ENCODE measurements around the gene ETV7.

Gene ETV7

GRCh38 chr6:36430351-36430750 lies 42.9 kb upstream of the ETV7 start:
- TF ChIP-seq TCF12 (IDR thresholded peaks at IDR 0.05; ENCODE audit: low read depth): no peak
- no peak for TF ChIP-seq USF1 (IDR thresholded peaks at IDR 0.05)
- TF ChIP-seq YY1 (IDR thresholded peaks at IDR 0.05; ENCODE audit: low read depth): no peak
- TF ChIP-seq TAF1 (IDR thresholded peaks at IDR 0.05; ENCODE audit: low read depth): no peak
- no peak for TF ChIP-seq RAD21 (IDR thresholded peaks at IDR 0.05; ENCODE audit: low read depth)
- TF ChIP-seq CREB1 (IDR thresholded peaks at IDR 0.05; ENCODE audit: low read depth): no peak
- no peak for TF ChIP-seq MAX (IDR thresholded peaks at IDR 0.05)
- no peak for TF ChIP-seq FOXM1 (IDR thresholded peaks at IDR 0.05; ENCODE audit: borderline replicate concordance, low read depth)

GRCh38 chr6:36428911-36429310 lies 41.4 kb upstream of the ETV7 start:
- TF ChIP-seq YY1 (IDR thresholded peaks at IDR 0.05; ENCODE audit: low read depth) (no peak), TAF1 (IDR thresholded peaks at IDR 0.05; ENCODE audit: low read depth) (no peak), USF1 (IDR thresholded peaks at IDR 0.05) (no peak), CEBPB (IDR thresholded peaks at IDR 0.05) (no peak), RAD21 (IDR thresholded peaks at IDR 0.05; ENCODE audit: low read depth) (peak; percentile 37)

- TF ChIP-seq TAF1 (IDR thresholded peaks at IDR 0.05; ENCODE audit: low read depth): no peak
- TF ChIP-seq YY1 (IDR thresholded peaks at IDR 0.05; ENCODE audit: low read depth): no peak
Measured at GRCh38 chr6:36426622-36427021, 39.2 kb upstream of the ETV7 start.

- TF ChIP-seq EGR1 (IDR thresholded peaks at IDR 0.05): no peak
- TF ChIP-seq FOXM1 (IDR thresholded peaks at IDR 0.05; ENCODE audit: borderline replicate concordance, low read depth): no peak
- peak; percentile 99 for TF ChIP-seq USF1 (IDR thresholded peaks at IDR 0.05)
- TF ChIP-seq TCF12 (IDR thresholded peaks at IDR 0.05; ENCODE audit: low read depth): no peak
- TF ChIP-seq NFIC (IDR thresholded peaks at IDR 0.05): no peak
- TF ChIP-seq CREB1 (IDR thresholded peaks at IDR 0.05; ENCODE audit: low read depth): no peak
- TF ChIP-seq YY1 (IDR thresholded peaks at IDR 0.05; ENCODE audit: low read depth): no peak; the same call in 1 of the 2 replicates
- TF ChIP-seq MAX (IDR thresholded peaks at IDR 0.05): peak; percentile 88
- no peak for TF ChIP-seq CEBPB (IDR thresholded peaks at IDR 0.05)
- no peak for TF ChIP-seq EP300 (IDR thresholded peaks at IDR 0.05; ENCODE audit: borderline replicate concordance)
- peak; percentile 58 for TF ChIP-seq RAD21 (IDR thresholded peaks at IDR 0.05; ENCODE audit: low read depth)
- TF ChIP-seq ZBTB7A (IDR thresholded peaks at IDR 0.05; ENCODE audit: low read depth): no peak
- peak; percentile 79 for TF ChIP-seq TAF1 (IDR thresholded peaks at IDR 0.05; ENCODE audit: low read depth)
Measured at GRCh38 chr6:36423101-36423824, 35.8 kb upstream of the ETV7 start.

- TF ChIP-seq EP300 (IDR thresholded peaks at IDR 0.05; ENCODE audit: borderline replicate concordance) (no peak), CEBPB (IDR thresholded peaks at IDR 0.05) (no peak), CREB1 (IDR thresholded peaks at IDR 0.05; ENCODE audit: low read depth) (no peak), RAD21 (IDR thresholded peaks at IDR 0.05; ENCODE audit: low read depth) (no peak), FOXM1 (IDR thresholded peaks at IDR 0.05; ENCODE audit: borderline replicate concordance, low read depth) (no peak), ZBTB7A (IDR thresholded peaks at IDR 0.05; ENCODE audit: low read depth) (no peak), EGR1 (IDR thresholded peaks at IDR 0.05) (no peak), MAX (IDR thresholded peaks at IDR 0.05) (no peak), NFIC (IDR thresholded peaks at IDR 0.05) (no peak), TEAD4 (IDR thresholded peaks at IDR 0.05) (no peak), REST (IDR thresholded peaks at IDR 0.05; ENCODE audit: low read depth) (no peak), YY1 (IDR thresholded peaks at IDR 0.05; ENCODE audit: low read depth) (no peak), USF1 (IDR thresholded peaks at IDR 0.05) (no peak), TAF1 (IDR thresholded peaks at IDR 0.05; ENCODE audit: low read depth) (no peak), TCF12 (IDR thresholded peaks at IDR 0.05; ENCODE audit: low read depth) (no peak)
Measured at GRCh38 chr6:36422714-36423100, 35.2 kb upstream of the ETV7 start.

GRCh38 chr6:36419310-36419709 lies 31.8 kb upstream of the ETV7 start:
- TF ChIP-seq RAD21 (IDR thresholded peaks at IDR 0.05; ENCODE audit: low read depth) (no peak), CREB1 (IDR thresholded peaks at IDR 0.05; ENCODE audit: low read depth) (no peak), YY1 (IDR thresholded peaks at IDR 0.05; ENCODE audit: low read depth) (no peak), FOXM1 (IDR thresholded peaks at IDR 0.05; ENCODE audit: borderline replicate concordance, low read depth) (no peak), MAX (IDR thresholded peaks at IDR 0.05) (no peak), EP300 (IDR thresholded peaks at IDR 0.05; ENCODE audit: borderline replicate concordance) (no peak), TAF1 (IDR thresholded peaks at IDR 0.05; ENCODE audit: low read depth) (no peak), EGR1 (IDR thresholded peaks at IDR 0.05) (no peak), NFIC (IDR thresholded peaks at IDR 0.05) (no peak), CEBPB (IDR thresholded peaks at IDR 0.05) (no peak), REST (IDR thresholded peaks at IDR 0.05; ENCODE audit: low read depth) (no peak), USF1 (IDR thresholded peaks at IDR 0.05) (no peak), ZBTB7A (IDR thresholded peaks at IDR 0.05; ENCODE audit: low read depth) (no peak), TEAD4 (IDR thresholded peaks at IDR 0.05) (no peak), TCF12 (IDR thresholded peaks at IDR 0.05; ENCODE audit: low read depth) (no peak)
